Stimulated activated CD8-positive, alpha-beta memory T cell treated with anti-CD3 and anti-CD28 coated beads, Interleukin-4, amount 100 ng/mL, for 48 hours (primary cell): ENCODE measurements around the gene GMEB2.
"Not testable (repeated sequence)": the region's sequence is repeated elsewhere in the genome, so short reads cannot be mapped to it uniquely, and the experiment has no call there.

Experiments used
- DNase-seq: peaks from one replicate; pipeline ENCODE4 v3.0.0-alpha.2; 2020

The GMEB2 gene

DNA sequence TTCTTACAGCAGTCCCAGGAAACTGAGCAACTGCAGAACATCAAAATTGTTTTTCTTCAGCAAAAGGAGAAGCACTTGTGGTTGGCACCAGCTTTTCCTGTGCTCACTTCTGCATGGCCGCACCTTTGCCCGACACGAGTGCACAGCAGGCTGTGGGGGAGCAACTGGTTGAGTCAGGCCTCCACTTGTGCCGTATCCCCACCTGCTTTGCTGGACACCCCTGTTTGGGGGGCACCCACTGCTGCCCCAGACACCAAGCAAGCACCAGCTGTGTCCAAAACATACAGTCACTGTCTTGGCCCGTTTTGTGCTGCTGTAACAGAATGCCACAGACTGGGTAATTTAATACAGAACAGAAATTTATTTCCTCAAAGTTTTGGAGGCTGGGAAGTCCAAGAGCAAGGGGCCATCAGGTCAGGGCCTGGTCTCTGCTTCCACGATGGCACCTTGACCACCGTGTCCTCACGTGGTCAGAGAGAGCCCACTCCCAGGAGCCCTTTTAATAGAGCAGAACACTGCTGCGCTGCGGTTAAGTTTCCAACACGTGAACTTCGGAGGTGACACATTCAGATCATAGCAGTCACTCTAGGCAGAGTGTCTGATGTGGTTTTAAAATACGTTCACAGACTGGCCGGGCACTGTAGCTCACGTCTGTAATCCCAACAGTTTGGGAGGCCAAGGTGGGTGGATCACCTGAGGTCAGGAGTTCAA lies 8.7 kb upstream of the GMEB2 start:
- DNase-seq: peak; percentile 77

DNA sequence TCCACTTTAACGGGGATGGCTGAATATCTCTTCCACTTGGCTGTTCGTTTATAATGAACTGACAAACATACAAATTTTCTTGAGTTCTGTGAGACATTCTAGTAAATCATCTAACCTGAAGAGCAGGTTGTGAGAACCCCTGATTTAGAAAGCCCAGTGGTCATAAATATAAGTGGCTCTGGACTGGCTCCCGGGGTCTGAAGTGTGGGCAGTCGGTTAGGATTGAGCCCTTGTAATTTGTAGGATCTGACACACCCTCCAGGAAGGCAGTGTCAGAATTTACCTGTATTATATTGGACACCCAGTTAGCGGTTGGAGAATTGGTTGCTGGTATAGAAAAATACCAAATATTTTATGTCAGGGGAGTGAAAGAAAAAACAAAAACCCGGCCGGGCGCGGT lies 6.8 kb upstream of the GMEB2 start:
- DNase-seq: no peak

DNA sequence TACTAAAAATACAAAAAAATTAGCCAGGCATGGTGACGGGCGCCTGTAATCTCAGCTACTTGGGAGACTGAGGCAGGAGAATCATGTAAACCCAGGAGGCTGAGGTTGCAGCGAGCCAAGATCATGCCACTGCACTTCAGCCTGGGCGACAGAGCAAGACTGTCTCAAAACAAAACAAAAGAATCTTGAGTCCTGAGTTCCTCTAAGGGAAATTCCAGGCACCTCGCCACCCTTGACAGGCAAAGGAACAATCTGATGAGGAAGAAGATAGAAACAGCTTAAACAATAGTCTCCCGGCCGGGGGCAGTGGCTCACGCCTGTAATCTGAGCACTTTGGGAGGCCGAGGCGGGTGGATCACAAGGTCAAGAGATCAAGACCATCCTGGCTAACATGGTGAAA lies 4.5 kb upstream of the GMEB2 start:
- DNase-seq: not testable (repeated sequence)

DNA sequence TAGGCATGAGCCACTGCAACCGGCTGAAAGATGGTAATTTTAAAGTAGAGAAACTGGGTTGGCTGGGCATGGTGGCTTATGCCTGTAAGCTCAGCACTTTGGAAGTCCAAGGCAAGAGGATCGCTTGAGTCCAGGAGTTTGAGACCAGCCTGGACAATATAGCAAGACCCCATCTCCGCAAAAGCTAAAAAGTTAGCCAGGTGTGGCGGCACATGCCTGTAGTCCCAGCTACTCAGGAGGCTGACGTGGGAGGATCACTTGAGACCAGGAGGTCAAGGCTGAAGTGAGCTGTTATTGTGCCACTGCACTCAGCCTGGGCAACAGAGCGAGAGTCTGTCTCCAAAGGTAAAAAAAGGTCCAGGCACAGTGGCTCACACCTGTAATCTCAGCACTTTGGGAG lies 4.1 kb upstream of the GMEB2 start:
- DNase-seq: not testable (repeated sequence)

DNA sequence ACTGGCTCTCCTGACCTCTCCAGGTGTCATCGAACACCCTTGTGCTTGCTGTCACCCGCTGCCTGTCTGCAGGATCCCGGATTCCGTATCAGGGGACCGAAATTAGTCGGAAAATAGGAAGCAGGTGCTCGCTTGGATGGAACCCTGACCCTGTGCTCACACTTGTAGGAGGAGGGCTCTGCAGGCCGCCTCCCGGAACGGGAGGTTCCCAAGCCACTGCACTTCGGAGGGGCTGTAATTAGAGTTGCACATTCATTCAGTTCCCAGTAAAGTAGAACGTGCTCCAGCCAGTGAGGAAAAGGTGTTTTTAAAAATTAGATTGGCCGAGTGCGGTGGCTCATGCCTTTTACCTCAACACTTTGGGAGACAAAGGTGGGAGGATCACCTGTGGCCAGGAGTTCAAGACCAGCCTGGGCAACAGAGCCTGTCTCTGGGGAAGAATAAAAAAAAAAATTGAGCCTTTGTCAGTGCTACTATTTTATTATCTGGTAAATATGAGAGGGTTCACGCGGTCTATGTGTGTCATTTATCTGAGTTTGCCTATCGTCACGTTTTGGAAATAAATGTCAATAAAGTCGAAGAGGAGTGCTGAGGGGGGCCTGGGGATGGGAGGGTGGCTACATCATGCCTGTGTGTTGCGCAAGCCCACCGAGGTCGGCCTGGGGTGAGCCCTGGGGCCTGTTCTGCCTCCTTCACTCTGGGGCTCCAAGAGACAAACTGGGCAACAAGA lies 1.5 kb upstream of the GMEB2 start:
- peak; percentile 81 for DNase-seq

DNA sequence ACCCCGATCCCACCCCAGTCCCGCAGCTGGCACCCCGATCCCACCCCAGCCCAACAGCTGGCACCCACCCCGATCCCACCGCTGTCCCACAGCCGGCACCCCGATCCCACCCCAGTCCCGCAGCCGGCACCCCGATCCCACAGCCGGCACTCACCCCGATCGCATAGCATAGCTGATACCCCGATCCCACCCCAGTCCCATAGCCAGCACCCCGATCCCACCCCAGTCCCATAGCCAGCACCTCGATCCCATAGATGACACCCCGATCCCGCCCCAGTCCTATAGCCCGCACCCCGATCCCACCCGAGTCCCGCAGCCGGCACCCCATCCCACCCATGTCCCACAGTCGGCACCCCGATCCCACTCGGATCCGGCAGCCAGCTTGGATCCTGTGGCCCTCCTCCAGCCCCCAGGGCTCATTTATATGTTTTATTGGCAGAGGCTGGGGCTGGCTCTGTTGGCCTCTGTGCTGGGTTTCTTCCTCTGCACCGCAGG lies 897 bp upstream of the GMEB2 start:
- DNase-seq: no peak

DNA sequence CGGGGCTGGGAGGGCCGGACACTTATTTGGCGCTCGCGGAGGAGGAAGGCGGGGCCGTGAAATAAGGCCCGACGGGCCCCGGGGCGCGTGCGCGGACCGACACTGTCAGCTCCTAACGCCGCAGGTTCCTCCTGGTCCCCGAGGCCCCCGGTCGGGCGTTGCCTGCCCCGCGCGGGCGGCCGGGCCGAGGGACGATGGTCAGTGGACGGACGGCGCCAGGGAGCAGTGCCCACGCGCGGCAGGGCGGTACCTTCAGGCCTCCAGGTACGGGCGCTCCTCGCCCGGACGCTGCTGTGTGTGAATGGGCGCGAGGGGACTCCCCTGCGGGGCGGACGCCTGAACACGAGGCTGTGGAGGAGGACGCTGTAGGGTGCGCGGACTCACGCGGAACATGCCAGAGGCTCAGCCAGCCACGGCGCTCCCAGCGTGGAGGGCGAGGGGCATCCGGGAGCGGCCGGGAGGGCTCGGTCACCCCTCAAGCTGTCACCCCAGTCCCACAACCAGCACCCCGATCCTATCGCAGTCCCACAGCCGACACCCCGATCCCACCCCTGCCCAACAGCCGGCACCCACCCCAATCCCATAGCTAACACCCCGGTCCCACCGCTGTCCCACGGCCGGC lies 339 bp upstream of the GMEB2 start:
- peak; percentile 94 for DNase-seq

DNA sequence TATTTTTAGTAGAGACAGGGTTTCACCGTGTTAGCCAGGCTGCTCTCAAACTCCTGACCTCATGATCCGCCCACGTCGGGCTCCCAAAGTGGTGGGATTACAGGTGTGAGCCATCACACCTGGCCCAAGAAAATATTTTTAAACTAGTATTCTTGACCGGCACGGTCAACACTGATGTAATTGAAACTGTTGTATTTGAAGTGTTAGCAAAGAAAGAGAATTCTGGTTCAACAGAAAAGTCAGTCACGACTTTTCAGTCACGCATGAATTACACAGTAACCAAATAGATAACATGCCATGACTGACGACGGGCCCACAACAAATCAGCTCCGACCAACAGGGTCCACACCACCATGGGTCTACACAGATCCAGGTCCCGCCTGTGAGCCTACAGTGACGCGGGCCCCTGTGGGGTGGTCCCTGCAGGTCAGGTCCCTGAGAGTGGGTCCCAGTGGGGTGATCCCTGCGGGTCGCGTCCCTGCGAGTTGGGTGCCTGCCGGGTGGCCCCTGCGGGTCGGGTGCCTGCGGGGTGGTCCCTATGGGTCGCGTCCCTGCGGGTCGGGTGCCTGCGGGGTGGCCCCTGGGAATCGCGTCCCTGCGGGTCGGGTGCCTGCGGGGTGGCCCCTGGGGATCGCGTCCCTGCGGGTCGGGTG lies 1.0 kb downstream of the GMEB2 start:
- DNase-seq: peak; percentile 57

DNA sequence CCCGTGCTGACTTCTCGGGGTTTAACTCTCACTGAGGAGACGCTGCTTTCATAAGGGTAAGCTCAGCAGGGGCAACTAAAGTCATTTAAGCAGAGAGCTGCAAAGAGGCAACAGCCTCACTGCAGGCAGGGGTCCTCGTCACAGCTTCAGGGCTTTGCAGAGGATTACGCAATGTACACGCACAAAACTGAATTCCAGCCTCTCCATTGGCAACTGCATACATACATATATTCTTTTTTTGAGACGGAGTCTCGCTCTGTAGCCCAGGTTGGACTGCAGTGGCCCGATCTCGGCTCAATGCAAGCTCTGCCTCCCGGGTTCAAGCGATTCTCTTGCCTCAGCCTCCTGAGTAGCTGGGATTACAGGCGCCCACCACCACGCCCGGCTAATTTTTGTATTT lies 2.4 kb downstream of the GMEB2 start:
- DNase-seq: no peak

DNA sequence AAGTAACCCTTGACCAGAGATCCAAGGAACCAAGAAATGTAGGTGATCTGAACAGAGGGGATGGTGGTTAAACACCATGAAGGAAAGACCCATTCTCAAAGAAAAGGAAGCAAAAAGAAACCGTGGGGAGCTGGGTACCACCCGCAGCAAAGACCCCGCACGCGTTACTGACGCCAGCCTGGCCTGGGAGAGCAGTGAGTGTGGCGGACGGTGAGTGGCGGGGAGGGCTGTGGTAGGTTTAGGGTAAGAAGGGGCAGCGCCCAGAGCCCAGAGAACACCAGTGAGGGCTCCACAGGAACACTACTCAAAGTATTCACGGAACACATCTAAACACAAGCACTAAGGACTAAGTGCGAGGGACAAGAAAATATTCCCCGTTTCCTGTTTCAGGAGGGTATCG lies 4.2 kb downstream of the GMEB2 start:
- no peak for DNase-seq

DNA sequence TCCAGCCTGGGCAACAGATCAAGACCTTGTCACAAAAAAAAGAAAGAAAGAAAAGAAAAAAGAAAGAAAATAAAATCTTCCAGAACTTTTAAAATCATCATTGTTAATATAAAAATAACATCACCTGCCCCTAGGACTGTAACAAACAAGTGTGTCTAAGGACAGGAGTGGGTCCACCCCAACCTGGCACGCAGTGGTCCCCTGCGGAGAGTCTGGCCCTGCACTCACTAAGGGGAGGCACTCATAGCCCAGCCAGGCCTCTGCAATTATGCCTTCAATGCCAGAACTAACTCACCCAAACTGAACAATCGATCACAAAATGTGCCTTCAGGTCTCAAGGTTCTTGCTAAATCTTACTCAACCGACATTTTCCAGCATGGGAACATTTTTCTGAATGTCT lies 4.8 kb downstream of the GMEB2 start:
- no peak for DNase-seq

DNA sequence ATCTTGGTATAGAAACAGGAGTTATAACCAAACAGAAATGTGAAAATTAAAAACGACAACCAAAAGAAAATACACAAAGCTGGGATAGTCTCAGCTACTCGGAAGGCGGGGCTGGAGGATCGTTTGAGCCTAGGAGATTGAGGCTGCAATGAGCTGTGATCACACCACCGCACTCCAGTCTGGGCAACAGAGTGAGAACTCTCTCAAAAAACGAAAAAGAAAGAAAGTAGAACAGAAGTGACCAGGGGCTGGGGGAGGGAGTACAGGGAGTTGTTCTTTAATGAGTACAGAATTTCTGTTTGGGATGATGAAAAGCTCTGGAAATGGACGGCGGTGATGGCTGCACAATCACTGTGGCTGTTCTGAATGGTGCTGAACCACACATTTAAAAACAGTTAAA lies 5.9 kb downstream of the GMEB2 start:
- DNase-seq: no peak

DNA sequence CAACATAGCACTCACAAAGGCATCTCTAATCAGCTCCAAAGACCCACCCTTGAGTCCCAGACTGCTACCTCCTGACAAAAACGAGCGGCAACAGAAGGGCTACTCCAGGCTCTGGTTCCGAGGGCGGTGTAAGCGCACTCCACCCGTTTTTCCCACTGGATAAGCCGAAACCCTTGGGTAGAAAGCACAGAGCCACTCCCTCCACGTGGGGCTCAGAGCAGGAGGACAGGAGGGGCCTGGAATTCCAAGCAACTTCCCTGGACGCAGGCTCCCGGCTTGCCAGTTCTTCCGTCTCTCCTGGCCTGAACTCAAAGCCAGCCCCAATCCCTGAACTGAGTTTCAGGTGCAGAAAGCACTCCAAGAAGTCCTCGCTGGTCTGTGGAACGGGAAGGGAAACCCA lies 7.4 kb downstream of the GMEB2 start:
- no peak for DNase-seq

DNA sequence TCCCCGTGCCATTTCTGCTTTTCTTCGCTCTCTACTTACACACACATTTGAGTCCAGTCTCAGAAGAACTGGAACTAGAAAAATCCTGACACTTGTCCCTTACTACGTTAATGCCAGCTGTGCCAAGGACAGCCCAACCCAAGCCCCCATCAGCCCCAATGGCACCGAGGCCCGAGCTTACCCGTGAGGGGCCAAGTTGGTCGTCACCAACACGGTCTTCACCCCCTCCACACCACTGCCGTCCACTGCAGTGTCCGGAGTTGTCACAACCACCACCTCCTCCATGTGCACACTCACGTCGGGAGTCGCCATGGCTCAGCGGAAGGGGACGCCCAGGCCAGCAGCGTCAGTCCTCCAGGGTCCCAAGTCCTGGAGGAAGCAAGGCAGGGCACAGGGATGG lies 7.8 kb downstream of the GMEB2 start:
- no peak for DNase-seq

DNA sequence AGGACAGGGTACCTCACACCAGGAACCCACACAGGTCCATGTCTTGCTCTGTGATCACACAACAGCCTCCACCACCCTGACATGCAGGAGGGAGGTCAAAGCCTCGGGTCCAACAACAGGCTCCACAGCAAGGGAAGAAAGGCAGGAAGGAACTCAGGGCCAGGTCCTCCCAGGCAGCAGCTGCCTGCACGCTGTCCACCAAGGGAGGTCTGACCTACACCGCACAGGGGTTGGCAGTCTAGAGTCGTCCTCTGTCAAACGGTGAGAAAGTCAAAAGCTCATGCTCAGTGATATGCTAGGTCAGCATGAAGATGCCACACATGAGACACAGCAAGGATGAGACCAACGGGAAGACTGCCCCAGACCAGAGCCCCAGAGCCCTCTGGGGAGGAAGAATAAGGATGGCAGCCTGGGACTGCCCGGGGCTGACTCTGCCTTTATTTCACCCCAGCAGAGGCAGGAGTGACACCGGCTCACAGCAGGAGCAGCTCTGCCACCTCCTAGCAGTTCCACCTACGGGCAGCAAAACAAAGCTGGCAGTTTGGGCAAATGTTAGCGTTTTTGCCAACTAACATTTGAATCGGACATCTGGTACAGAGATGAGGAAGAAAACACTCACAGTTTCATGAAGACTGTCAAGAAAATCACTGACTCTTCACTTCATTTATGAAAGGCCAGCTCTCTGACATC lies 8.5 kb downstream of the GMEB2 start:
- DNase-seq: no peak

DNA sequence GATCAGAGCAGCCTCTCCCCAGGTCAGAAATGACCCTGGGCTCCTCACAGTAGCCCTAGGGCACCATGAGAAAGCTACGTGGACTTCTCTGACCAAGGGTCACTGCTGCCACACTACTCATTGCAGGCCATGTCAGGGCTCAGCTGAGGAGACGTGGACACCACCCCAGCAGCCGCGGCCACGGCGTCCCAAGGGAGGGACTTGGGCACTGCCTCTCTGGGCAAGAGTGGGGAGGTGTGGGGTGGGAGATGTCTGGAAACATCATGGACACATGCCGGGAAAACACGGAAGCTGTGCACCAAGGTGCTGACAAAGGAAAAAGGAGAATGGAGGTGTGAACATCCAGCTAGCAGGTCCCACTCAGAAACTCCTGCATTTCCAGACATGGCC lies 9.0 kb downstream of the GMEB2 start:
- no peak for DNase-seq

DNA sequence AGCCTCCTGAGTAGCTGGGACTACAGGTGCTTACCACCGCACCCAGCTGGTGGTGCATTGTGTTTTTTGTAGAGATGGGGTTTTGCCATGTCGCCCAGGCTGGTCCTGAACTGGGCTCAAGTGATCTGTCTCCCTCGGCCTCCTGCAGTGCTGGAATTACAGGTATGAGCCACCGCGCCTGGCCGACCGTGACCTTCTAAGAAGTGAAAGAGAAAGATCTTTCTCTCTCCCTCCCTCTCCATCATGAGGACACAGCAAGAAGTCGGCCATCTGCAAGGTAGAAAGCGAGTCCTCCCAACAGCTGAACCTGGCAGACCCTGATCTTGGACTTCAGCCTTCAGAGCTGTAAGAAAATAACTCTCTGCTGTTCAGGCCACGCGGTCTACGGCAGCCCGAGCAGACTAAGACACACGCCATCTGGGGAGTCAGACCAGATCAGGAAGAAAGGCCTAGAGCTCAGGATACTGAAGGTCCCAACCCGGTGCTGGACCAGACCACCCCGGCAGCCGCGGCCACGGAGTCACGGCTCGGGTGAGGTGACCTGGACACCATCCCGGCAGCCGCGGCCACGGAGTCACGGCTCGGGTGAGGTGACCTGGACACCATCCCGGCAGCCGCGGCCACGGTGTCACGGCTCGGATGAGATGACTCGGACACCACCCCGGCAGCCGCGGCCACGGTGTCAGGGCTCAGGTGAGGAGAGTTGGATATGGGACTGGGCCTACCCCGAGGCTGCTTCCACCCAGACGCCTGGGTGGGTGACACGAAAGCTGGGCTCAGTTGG lies 9.6 kb downstream of the GMEB2 start:
- DNase-seq: no peak

DNA sequence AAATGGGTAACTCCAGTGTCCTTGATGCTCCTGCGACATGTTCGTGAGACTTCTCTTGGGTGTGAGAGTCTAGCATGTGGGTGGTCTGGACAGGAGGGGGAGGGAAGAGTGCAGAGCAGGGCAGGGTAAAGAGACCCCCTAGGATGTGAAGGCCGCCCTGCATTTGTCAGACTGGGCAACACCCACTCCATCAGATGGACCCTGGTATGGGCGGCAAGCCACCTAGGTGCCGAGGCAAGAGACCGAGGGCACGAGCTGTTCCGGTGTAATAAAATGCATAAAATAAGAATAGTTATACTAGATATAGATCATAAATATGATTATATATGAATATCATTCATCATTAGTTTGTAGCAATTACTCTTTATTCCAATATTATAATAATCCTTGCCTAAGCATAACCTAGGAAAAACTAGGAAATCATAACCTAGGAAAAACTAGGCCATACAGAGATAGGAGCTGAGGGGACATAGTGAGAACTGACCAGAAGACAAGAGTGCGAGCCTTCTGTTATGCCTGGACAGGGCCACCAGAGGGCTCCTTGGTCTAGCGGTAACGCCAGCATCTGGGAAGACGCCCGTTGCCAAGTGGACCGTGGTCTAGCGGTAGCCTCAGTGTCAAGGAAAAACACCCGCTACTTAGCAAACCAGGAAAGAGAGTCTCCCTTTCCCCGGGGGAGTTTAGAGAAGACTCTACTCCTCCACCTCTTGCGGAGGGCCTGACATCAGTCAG lies 12.9 kb downstream of the GMEB2 start:
- DNase-seq: not testable (repeated sequence)

DNA sequence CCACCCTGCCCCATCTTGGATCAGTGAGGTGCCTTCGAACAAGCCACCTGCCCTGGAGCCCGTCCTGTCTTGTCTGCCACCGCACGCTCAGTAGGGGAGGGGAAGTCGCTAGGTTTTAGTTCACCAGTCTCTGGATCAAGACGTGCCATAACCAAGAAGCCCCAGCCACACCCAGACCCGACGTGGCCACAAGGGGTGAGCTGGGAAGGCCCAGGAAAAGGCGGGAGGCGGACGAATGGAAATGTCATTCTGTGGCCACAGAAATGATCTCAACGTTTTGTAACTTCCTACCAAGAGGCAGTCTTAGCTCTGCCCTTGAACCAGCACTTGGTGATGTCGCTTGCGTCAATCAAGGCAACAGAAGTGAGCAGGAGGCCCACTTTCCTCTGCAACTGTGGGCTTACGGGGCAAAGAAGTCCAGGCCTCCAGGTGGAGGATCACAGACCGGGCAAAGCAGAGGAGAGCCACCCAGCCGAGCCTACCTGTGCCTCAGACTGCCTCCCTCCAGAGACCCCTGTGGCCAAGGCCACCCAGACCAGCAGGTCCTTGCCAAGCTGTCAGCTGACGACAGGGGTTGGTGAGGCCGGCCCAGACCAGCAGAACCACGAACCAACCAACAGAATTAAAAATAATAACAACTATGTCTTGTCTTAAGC lies 14.5 kb downstream of the GMEB2 start:
- DNase-seq: no peak

DNA sequence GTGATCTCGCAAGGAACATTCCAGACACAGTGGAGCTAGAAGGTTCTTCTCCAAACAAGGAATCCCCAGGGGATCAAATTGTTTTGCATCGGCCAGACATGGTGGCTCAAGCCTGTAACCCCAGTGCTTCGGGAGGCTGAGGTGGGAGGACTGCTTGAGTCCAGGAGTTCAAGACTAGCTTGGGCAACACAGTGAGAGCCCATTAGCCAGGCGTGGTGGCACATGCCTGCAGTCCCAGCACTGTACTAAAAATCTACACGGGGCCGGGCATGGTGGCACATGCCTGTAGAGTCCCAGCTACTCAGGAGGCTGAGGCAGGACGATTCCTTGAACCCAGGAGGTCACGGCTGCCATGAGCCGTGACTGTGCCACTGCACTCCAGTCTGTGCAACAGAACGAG lies 15.3 kb downstream of the GMEB2 start:
- no peak for DNase-seq
